Measurements from ENCODE around the gene OBI1. TPM values are rescaled to one million over a fixed set of nuclear protein-coding genes. Genes with fewer than 3 reads are reported as not detected.
"Not testable (repeated sequence)": the region's sequence is repeated elsewhere in the genome, so short reads cannot be mapped to it uniquely, and the experiment has no call there.

OBI1 gene
- total RNA-seq, 1 experiment from 2014 or later: 14.0 TPM

DNA sequence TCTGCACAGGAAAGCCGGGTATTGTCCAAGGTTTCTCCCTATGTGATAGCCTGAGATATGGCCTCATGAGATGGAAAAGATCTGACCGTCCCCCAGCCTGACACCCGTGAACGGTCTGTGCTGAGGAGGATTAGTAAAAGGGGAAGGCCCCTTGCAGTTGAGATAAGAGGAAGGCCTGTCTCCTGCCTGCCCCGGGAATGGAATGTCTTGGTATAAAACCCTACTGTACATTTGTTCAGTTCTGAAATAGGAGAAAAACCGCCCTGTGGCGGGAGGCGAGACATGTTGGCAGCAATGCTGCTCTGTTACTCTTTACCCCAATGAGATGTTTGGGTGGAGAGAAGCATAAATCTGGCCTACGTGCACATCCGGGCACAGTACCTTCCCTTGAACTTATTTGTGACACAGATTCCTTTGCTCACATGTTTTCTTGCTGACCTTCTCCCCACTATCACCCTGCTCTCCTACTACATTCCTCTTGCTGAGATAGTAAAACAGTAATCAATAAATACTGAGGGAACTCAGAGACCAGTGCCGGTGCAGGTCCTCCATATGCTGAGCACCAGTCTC, 11.8 kb downstream of the OBI1 start:
- H3K4me1 ChIP-seq (ENCODE audit: control insufficient read depth in 1 of 2, insufficient read depth in 2 of 2, low read length in 2 of 2); ATAC-seq; H3K36me3 ChIP-seq (ENCODE audit: control insufficient read depth in 1 of 2, insufficient read depth in 2 of 2, low read length in 2 of 2); CTCF ChIA-PET; H3K27me3 ChIP-seq (ENCODE audit: insufficient read depth, low read length); H3K27ac ChIP-seq (ENCODE audit: low read depth, low read length); H3K9ac ChIP-seq (ENCODE audit: low read length); DNase-seq (ENCODE audit: low read depth, low spot score); H3K9me3 ChIP-seq (ENCODE audit: control insufficient read depth in 1 of 2, insufficient read depth in 1 of 2, low read depth in 1 of 2, low read length in 2 of 2); BruUV-seq (replicated peaks); H2AFZ ChIP-seq (ENCODE audit: low read depth, low read length, poor library complexity, severe bottlenecking); H3K9me2 ChIP-seq (ENCODE audit: insufficient read depth); RAD21 ChIA-PET (ENCODE audit: low non-redundant PET in 1 of 2, low total read pairs in 2 of 2, uncharacterized antibody in 2 of 2, unreplicated experiment in 2 of 2); intact Hi-C loops (cut with micrococcal nuclease); POLR2A ChIA-PET; H3K4me2 ChIP-seq (ENCODE audit: low read length); H3K4me3 ChIP-seq (replicated peaks in 1 of 2; ENCODE audit: low read depth in 1 of 2, low read length in 2 of 2): not testable (repeated sequence)
- Histone ChIP-seq H4K20me1 (ENCODE audit: insufficient read depth) (peaks cover 35% of the 10 kb centered on the region; the same call in 1 of the 2 replicates), H3K79me2 (ENCODE audit: insufficient read depth, low read length) (peaks cover 94% of the 10 kb centered on the region)

DNA sequence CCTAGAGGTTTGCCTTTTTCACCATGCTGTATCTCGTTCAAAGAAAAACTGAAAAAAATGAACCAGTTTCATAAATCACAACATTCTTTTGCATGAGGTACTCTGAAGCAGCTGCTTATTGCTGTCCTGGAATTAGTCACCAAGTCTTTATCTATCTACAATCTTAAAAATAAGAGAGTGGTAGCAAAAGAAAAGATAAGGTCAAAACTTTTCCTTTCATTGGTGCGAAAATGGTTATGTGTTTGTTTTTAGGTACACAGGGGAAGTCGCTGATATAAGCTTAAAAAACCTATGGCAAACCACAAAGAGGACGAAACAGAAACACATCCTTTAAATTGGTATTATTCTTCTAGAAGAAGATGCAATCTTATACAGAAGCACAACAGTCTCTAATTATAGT, 20.7 kb downstream of the OBI1 start:
- POLR2A ChIA-PET: no interaction called here
- TF ChIP-seq, protein P1, sequence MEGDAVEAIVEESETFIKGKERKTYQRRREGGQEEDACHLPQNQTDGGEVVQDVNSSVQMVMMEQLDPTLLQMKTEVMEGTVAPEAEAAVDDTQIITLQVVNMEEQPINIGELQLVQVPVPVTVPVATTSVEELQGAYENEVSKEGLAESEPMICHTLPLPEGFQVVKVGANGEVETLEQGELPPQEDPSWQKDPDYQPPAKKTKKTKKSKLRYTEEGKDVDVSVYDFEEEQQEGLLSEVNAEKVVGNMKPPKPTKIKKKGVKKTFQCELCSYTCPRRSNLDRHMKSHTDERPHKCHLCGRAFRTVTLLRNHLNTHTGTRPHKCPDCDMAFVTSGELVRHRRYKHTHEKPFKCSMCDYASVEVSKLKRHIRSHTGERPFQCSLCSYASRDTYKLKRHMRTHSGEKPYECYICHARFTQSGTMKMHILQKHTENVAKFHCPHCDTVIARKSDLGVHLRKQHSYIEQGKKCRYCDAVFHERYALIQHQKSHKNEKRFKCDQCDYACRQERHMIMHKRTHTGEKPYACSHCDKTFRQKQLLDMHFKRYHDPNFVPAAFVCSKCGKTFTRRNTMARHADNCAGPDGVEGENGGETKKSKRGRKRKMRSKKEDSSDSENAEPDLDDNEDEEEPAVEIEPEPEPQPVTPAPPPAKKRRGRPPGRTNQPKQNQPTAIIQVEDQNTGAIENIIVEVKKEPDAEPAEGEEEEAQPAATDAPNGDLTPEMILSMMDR (IDR thresholded peaks at IDR 0.05 in 2 of 3, conservative IDR thresholded peaks at IDR 0.05 in 1 of 3; ENCODE audit: borderline replicate concordance in 1 of 3, insufficient read depth in 1 of 3, low read depth in 2 of 3, low read length in 2 of 3): no peak
- TF ChIP-seq FOSL1 (IDR thresholded peaks at IDR 0.05; ENCODE audit: low read depth): no peak
- TF ChIP-seq, protein P2, sequence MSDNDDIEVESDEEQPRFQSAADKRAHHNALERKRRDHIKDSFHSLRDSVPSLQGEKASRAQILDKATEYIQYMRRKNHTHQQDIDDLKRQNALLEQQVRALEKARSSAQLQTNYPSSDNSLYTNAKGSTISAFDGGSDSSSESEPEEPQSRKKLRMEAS (IDR thresholded peaks at IDR 0.05): no peak
- TF ChIP-seq, protein P3, sequence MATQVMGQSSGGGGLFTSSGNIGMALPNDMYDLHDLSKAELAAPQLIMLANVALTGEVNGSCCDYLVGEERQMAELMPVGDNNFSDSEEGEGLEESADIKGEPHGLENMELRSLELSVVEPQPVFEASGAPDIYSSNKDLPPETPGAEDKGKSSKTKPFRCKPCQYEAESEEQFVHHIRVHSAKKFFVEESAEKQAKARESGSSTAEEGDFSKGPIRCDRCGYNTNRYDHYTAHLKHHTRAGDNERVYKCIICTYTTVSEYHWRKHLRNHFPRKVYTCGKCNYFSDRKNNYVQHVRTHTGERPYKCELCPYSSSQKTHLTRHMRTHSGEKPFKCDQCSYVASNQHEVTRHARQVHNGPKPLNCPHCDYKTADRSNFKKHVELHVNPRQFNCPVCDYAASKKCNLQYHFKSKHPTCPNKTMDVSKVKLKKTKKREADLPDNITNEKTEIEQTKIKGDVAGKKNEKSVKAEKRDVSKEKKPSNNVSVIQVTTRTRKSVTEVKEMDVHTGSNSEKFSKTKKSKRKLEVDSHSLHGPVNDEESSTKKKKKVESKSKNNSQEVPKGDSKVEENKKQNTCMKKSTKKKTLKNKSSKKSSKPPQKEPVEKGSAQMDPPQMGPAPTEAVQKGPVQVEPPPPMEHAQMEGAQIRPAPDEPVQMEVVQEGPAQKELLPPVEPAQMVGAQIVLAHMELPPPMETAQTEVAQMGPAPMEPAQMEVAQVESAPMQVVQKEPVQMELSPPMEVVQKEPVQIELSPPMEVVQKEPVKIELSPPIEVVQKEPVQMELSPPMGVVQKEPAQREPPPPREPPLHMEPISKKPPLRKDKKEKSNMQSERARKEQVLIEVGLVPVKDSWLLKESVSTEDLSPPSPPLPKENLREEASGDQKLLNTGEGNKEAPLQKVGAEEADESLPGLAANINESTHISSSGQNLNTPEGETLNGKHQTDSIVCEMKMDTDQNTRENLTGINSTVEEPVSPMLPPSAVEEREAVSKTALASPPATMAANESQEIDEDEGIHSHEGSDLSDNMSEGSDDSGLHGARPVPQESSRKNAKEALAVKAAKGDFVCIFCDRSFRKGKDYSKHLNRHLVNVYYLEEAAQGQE (IDR thresholded peaks at IDR 0.05; ENCODE audit: low read depth): no peak
- no peak for TF ChIP-seq CEBPB (IDR thresholded peaks at IDR 0.05; ENCODE audit: low read depth)
- TF ChIP-seq EGR1 (IDR thresholded peaks at IDR 0.05; ENCODE audit: low read depth): no peak
- no peak for TF ChIP-seq RAD21 (IDR thresholded peaks at IDR 0.05; ENCODE audit: low read depth)
- TF ChIP-seq YY1 (IDR thresholded peaks at IDR 0.05; ENCODE audit: extremely low read depth, insufficient replicate concordance, low read depth, low read length): no peak
- TF ChIP-seq JUND (IDR thresholded peaks at IDR 0.05): no peak
- TF ChIP-seq POLR2AphosphoS5 (IDR thresholded peaks at IDR 0.05; ENCODE audit: low read depth, low read length): no peak
- TF ChIP-seq EZH2 (IDR thresholded peaks at IDR 0.05): no peak
- TF ChIP-seq SIN3A (IDR thresholded peaks at IDR 0.05; ENCODE audit: low read depth): no peak
- TF ChIP-seq, protein P4, sequence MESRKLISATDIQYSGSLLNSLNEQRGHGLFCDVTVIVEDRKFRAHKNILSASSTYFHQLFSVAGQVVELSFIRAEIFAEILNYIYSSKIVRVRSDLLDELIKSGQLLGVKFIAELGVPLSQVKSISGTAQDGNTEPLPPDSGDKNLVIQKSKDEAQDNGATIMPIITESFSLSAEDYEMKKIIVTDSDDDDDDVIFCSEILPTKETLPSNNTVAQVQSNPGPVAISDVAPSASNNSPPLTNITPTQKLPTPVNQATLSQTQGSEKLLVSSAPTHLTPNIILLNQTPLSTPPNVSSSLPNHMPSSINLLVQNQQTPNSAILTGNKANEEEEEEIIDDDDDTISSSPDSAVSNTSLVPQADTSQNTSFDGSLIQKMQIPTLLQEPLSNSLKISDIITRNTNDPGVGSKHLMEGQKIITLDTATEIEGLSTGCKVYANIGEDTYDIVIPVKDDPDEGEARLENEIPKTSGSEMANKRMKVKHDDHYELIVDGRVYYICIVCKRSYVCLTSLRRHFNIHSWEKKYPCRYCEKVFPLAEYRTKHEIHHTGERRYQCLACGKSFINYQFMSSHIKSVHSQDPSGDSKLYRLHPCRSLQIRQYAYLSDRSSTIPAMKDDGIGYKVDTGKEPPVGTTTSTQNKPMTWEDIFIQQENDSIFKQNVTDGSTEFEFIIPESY (IDR thresholded peaks at IDR 0.05; ENCODE audit: extremely low read depth, insufficient replicate concordance, low read length): no peak

More for the DNA sequence above, 20.7 kb downstream of the OBI1 start:
- Histone ChIP-seq H3K9me2 (ENCODE audit: insufficient read depth) (no peaks in the 10 kb centered on the region), H3K9ac (ENCODE audit: low read length) (no peak overlapping the region), H3K4me3 (replicated peaks in 1 of 2; ENCODE audit: low read depth in 1 of 2, low read length in 2 of 2) (no peak overlapping the region), H3K27ac (ENCODE audit: low read depth, low read length) (no peak overlapping the region), H3K4me1 (ENCODE audit: control insufficient read depth in 1 of 2, insufficient read depth in 2 of 2, low read length in 2 of 2) (no peaks in the 10 kb centered on the region), H3K9me3 (ENCODE audit: control insufficient read depth in 1 of 2, insufficient read depth in 1 of 2, low read depth in 1 of 2, low read length in 2 of 2) (no peaks in the 10 kb centered on the region), H3K4me2 (ENCODE audit: low read length) (no peak overlapping the region), H4K20me1 (ENCODE audit: insufficient read depth) (no peaks in the 10 kb centered on the region), H2AFZ (ENCODE audit: low read depth, low read length, poor library complexity, severe bottlenecking) (no peak overlapping the region), H3K79me2 (ENCODE audit: insufficient read depth, low read length) (peaks cover 29% of the 10 kb centered on the region), H3K27me3 (ENCODE audit: insufficient read depth, low read length) (no peaks in the 10 kb centered on the region), H3K36me3 (ENCODE audit: control insufficient read depth in 1 of 2, insufficient read depth in 2 of 2, low read length in 2 of 2) (peaks cover 16 to 17% of the 10 kb centered on the region in 2 experiments)
- RAD21 ChIA-PET (ENCODE audit: low non-redundant PET in 1 of 2, low total read pairs in 2 of 2, uncharacterized antibody in 2 of 2, unreplicated experiment in 2 of 2): no interaction called here
- DNase-seq (ENCODE audit: low read depth, low spot score): no peak
- BruUV-seq (replicated peaks): TSS peak; percentile 8
- CTCF ChIA-PET: no interaction called here
- ATAC-seq: no peak
- intact Hi-C loops (cut with micrococcal nuclease): no loop called here
